HUES48 (cell line): ENCODE data around the gene CACNA1D.

Experiments
- H3K27ac ChIP-seq: one replicate; pipeline ENCODE4 v1.7.0; 2013; ENCODE audit warnings: low read depth, low read length, inconsistent platforms
- H3K27me3 ChIP-seq: 2 replicates; pipeline ENCODE4 v1.6.1; 2013; ENCODE audit warnings: mild to moderate bottlenecking, low read length; ENCODE audit not compliant: control insufficient read depth, insufficient read depth
- H3K36me3 ChIP-seq: 2 replicates; pipeline ENCODE4 v1.6.1; 2013; ENCODE audit warnings: low read length; ENCODE audit not compliant: control insufficient read depth, insufficient read depth
- H3K4me1 ChIP-seq: 2 replicates; pipeline ENCODE4 v1.6.1; 2013; ENCODE audit warnings: mild to moderate bottlenecking, low read length; ENCODE audit not compliant: control insufficient read depth, insufficient read depth
- H3K4me3 ChIP-seq: 2 replicates; pipeline ENCODE4 v1.5.1; 2013; ENCODE audit warnings: mild to moderate bottlenecking, low read depth, low read length
- H3K9ac ChIP-seq: 2 replicates; pipeline ENCODE4 v1.6.1; 2013; ENCODE audit warnings: mild to moderate bottlenecking, low read depth, low read length, moderate library complexity
- H3K9me3 ChIP-seq: 2 replicates; pipeline ENCODE4 v1.6.1; 2013; ENCODE audit warnings: low read length; ENCODE audit not compliant: control insufficient read depth, insufficient read depth

Gene CACNA1D

GRCh38 chr3:53773021-53773436, 278.6 kb downstream of the CACNA1D start:
- Histone ChIP-seq H3K9ac (no peak overlapping the region), H3K36me3 (no peaks in the 10 kb centered on the region), H3K4me1 (peaks cover 9% of the 10 kb centered on the region; the same call in 1 of the 2 replicates), H3K9me3 (no peaks in the 10 kb centered on the region), H3K27ac (no peak overlapping the region), H3K27me3 (no peaks in the 10 kb centered on the region), H3K4me3 (no peak overlapping the region)

- H3K4me1 ChIP-seq = peaks cover 8% of the 10 kb centered on the region; the same call in 1 of the 2 replicates
- H3K27ac ChIP-seq = no peak overlapping the region
- H3K4me3 ChIP-seq = no peak overlapping the region
- H3K9ac ChIP-seq = no peak overlapping the region
- no peaks in the 10 kb centered on the region for H3K27me3 ChIP-seq
- H3K36me3 ChIP-seq = no peaks in the 10 kb centered on the region
- no peaks in the 10 kb centered on the region for H3K9me3 ChIP-seq
These were observed 279.4 kb downstream of the CACNA1D start for GRCh38 chr3:53773611-53774368.

- Histone ChIP-seq H3K4me1 (0 out of 2 replicates have a peak, but pooled peaks cover 2% of the 10 kb centered on the region), H3K36me3 (no peaks in the 10 kb centered on the region), H3K9ac (no peak overlapping the region), H3K27ac (no peak overlapping the region), H3K27me3 (no peaks in the 10 kb centered on the region), H3K9me3 (no peaks in the 10 kb centered on the region), H3K4me3 (no peak overlapping the region)
These were observed 280.0 kb downstream of the CACNA1D start for GRCh38 chr3:53774414-53774813.

GRCh38 chr3:53775018-53775417, 280.6 kb downstream of the CACNA1D start:
- H3K27ac ChIP-seq = no peak overlapping the region

GRCh38 chr3:53775834-53776251, 281.4 kb downstream of the CACNA1D start:
- Histone ChIP-seq H3K27ac (no peak overlapping the region), H3K36me3 (no peaks in the 10 kb centered on the region), H3K27me3 (no peaks in the 10 kb centered on the region), H3K9ac (no peak overlapping the region), H3K4me3 (no peak overlapping the region), H3K9me3 (no peaks in the 10 kb centered on the region), H3K4me1 (0 out of 2 replicates have a peak, but pooled peaks cover 2% of the 10 kb centered on the region)

More at GRCh38 chr3:53775018-53775417, 280.6 kb downstream of the CACNA1D start:
- Histone ChIP-seq H3K4me3 (no peak overlapping the region), H3K27me3 (no peaks in the 10 kb centered on the region), H3K9ac (no peak overlapping the region), H3K36me3 (no peaks in the 10 kb centered on the region), H3K4me1 (0 out of 2 replicates have a peak, but pooled peaks cover 2% of the 10 kb centered on the region), H3K9me3 (no peaks in the 10 kb centered on the region)

- no peak overlapping the region for H3K4me3 ChIP-seq
These were observed 282.2 kb downstream of the CACNA1D start for GRCh38 chr3:53776494-53777101.

GRCh38 chr3:53777468-53777867, 283.1 kb downstream of the CACNA1D start:
- Histone ChIP-seq H3K27ac (no peak overlapping the region), H3K36me3 (no peaks in the 10 kb centered on the region), H3K4me1 (0 out of 2 replicates have a peak, but pooled peaks cover 2% of the 10 kb centered on the region), H3K9me3 (no peaks in the 10 kb centered on the region), H3K4me3 (no peak overlapping the region), H3K27me3 (no peaks in the 10 kb centered on the region), H3K9ac (no peak overlapping the region)

More at GRCh38 chr3:53776494-53777101, 282.2 kb downstream of the CACNA1D start:
- 0 out of 2 replicates have a peak, but pooled peaks cover 2% of the 10 kb centered on the region for H3K4me1 ChIP-seq
- H3K27ac ChIP-seq = no peak overlapping the region
- H3K36me3 ChIP-seq = no peaks in the 10 kb centered on the region
- no peaks in the 10 kb centered on the region for H3K27me3 ChIP-seq
- no peak overlapping the region for H3K9ac ChIP-seq
- H3K9me3 ChIP-seq = no peaks in the 10 kb centered on the region

GRCh38 chr3:53778153-53778552, 283.7 kb downstream of the CACNA1D start:
- H3K27ac ChIP-seq = no peak overlapping the region
- H3K36me3 ChIP-seq = no peaks in the 10 kb centered on the region
- H3K27me3 ChIP-seq = no peaks in the 10 kb centered on the region
- H3K4me3 ChIP-seq = no peak overlapping the region
- H3K9me3 ChIP-seq = no peaks in the 10 kb centered on the region
- no peak overlapping the region for H3K9ac ChIP-seq
- H3K4me1 ChIP-seq = 0 out of 2 replicates have a peak, but pooled peaks cover 2% of the 10 kb centered on the region

- Histone ChIP-seq H3K27ac (no peak overlapping the region), H3K9me3 (no peaks in the 10 kb centered on the region), H3K36me3 (no peaks in the 10 kb centered on the region)
These were observed 285.8 kb downstream of the CACNA1D start for GRCh38 chr3:53780171-53780570.

GRCh38 chr3:53780806-53781205, 286.4 kb downstream of the CACNA1D start:
- H3K4me1 ChIP-seq = no peaks in the 10 kb centered on the region
- H3K9ac ChIP-seq = no peak overlapping the region
- no peak overlapping the region for H3K27ac ChIP-seq
- no peaks in the 10 kb centered on the region for H3K9me3 ChIP-seq
- H3K36me3 ChIP-seq = no peaks in the 10 kb centered on the region
- H3K27me3 ChIP-seq = no peaks in the 10 kb centered on the region
- H3K4me3 ChIP-seq = no peak overlapping the region

More at GRCh38 chr3:53780171-53780570, 285.8 kb downstream of the CACNA1D start:
- no peaks in the 10 kb centered on the region for H3K27me3 ChIP-seq
- H3K9ac ChIP-seq = no peak overlapping the region
- H3K4me3 ChIP-seq = no peak overlapping the region
- H3K4me1 ChIP-seq = no peaks in the 10 kb centered on the region

GRCh38 chr3:53787016-53787415, 292.6 kb downstream of the CACNA1D start:
- Histone ChIP-seq H3K4me3 (no peak overlapping the region), H3K27ac (no peak overlapping the region), H3K9ac (no peak overlapping the region), H3K27me3 (no peaks in the 10 kb centered on the region), H3K4me1 (no peaks in the 10 kb centered on the region), H3K9me3 (no peaks in the 10 kb centered on the region), H3K36me3 (no peaks in the 10 kb centered on the region)
